Tibial nerve (tissue), 4 donors: ENCODE measurements around the gene TBC1D3L.
"Not testable (repeated sequence)": the region's sequence is repeated elsewhere in the genome, so short reads cannot be mapped to it uniquely, and the experiment has no call there.

Experiments used
- EP300 ChIP-seq, 2 donors: sonication (generic); formaldehyde crosslinking; IDR thresholded peaks; one replicate each; pipeline ENCODE4 v1.6.1; 2017; ENCODE audit warnings: antibody characterized with exemption in 2 of 2, mild to moderate bottlenecking in 1 of 2
- POLR2A ChIP-seq, 2 donors: fragments of 450-650 bp; IDR thresholded peaks; one replicate each; pipeline ENCODE4 v1.6.1; 2017; ENCODE audit warnings: antibody characterized with exemption in 2 of 2, mild to moderate bottlenecking in 2 of 2, moderate library complexity in 2 of 2
- TF ChIP-seq, protein P1 (sequence below), 5 experiments: fragments of 200-600 bp in 3 of 5; fragments of 450-650 bp in 2 of 5; sonication (generic) in 3 of 5; IDR thresholded peaks; one replicate each; pipeline ENCODE4 v1.5.1; 2016 to 2019; ENCODE audit warnings: antibody characterized with exemption in 5 of 5, mild to moderate bottlenecking in 3 of 5, moderate library complexity in 2 of 5

DNA sequence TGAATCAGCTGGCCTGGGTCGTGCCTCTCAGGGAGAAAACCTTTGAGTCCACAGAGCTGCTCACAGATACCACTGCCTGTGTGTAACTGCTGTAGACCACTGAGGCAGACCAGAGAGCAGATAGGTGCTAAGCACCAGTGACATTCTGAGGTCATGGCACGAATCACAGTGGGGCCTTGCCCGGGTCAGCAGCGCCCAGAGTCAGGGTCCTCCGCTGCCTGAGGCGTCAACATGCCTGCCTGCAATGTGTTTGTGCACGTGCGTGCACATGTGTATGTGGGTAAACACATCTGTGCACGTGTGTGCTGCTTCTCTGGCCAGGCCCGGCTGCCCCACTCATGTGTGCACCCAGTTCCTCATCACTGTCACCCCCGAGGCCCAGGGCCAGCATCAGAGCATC, at the start of gene TBC1D3L:
- TF ChIP-seq, protein P1, sequence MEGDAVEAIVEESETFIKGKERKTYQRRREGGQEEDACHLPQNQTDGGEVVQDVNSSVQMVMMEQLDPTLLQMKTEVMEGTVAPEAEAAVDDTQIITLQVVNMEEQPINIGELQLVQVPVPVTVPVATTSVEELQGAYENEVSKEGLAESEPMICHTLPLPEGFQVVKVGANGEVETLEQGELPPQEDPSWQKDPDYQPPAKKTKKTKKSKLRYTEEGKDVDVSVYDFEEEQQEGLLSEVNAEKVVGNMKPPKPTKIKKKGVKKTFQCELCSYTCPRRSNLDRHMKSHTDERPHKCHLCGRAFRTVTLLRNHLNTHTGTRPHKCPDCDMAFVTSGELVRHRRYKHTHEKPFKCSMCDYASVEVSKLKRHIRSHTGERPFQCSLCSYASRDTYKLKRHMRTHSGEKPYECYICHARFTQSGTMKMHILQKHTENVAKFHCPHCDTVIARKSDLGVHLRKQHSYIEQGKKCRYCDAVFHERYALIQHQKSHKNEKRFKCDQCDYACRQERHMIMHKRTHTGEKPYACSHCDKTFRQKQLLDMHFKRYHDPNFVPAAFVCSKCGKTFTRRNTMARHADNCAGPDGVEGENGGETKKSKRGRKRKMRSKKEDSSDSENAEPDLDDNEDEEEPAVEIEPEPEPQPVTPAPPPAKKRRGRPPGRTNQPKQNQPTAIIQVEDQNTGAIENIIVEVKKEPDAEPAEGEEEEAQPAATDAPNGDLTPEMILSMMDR (IDR thresholded peaks at IDR 0.05) = not testable (repeated sequence)
- TF ChIP-seq EP300, POLR2A (IDR thresholded peaks at IDR 0.05): not testable (repeated sequence)
